ENCODE data around the gene SLC47A1. TPM values are rescaled to one million over a fixed set of nuclear protein-coding genes. Genes with fewer than 3 reads are reported as not detected.

The SLC47A1 gene
- total RNA-seq, 2 donors from 2014 or later: not detected

GRCh38 chr17:19614900-19615299, 81.2 kb downstream of the SLC47A1 start:
- H3K36me3 Mint-ChIP-seq (ENCODE audit: low read depth): no peaks in the 10 kb centered on the region
- ATAC-seq (no peak), DNase-seq (no peak)
- peaks cover 4% of the 10 kb centered on the region for H3K27me3 Mint-ChIP-seq
- no peak overlapping the region for H3K4me3 Mint-ChIP-seq
- peaks cover 7% of the 10 kb centered on the region for H3K4me1 Mint-ChIP-seq
- H3K27ac Mint-ChIP-seq: no peak overlapping the region
- peaks cover 4% of the 10 kb centered on the region for H3K9me3 ChIP-seq (ENCODE audit: control insufficient read depth, low read length, poor library complexity, severe bottlenecking)

DNA sequence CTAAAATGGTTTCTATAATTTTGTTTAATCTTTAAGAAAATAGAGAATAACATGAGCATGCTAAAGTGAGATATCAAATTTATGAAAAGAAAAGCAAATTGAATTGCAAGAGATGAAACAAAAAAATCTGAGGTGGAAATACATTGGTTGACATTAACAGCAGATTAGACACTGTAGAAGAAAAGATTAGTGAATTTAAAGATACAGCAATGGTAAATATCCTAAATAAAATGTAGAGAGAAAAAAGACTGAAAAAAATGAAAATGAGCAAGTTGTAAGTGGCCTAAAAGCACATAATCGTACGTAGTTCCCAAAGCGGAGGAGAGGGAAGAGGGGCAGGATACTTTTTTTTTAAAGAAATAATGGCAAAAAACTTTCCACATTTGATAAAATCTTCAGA, 84.4 kb downstream of the SLC47A1 start:
- H3K9me3 ChIP-seq (ENCODE audit: control insufficient read depth, low read length, poor library complexity, severe bottlenecking): peaks cover 4% of the 10 kb centered on the region
- no peak overlapping the region for H3K4me3 Mint-ChIP-seq
- H3K36me3 Mint-ChIP-seq (ENCODE audit: low read depth): no peaks in the 10 kb centered on the region
- peaks cover 5% of the 10 kb centered on the region for H3K4me1 Mint-ChIP-seq
- H3K27me3 Mint-ChIP-seq: no peaks in the 10 kb centered on the region
- DNase-seq (no peak), ATAC-seq (no peak)
- no peak overlapping the region for H3K27ac Mint-ChIP-seq

- H3K36me3 Mint-ChIP-seq (ENCODE audit: low read depth): no peaks in the 10 kb centered on the region
- H3K27me3 Mint-ChIP-seq: no peaks in the 10 kb centered on the region
- ATAC-seq (no peak), DNase-seq (no peak)
- H3K4me3 Mint-ChIP-seq: no peak overlapping the region
- H3K4me1 Mint-ChIP-seq: no peaks in the 10 kb centered on the region
- no peak overlapping the region for H3K27ac Mint-ChIP-seq
- peaks cover 4% of the 10 kb centered on the region for H3K9me3 ChIP-seq (ENCODE audit: control insufficient read depth, low read length, poor library complexity, severe bottlenecking)
These were observed 86.2 kb downstream of the SLC47A1 start for GRCh38 chr17:19619705-19620325.

DNA sequence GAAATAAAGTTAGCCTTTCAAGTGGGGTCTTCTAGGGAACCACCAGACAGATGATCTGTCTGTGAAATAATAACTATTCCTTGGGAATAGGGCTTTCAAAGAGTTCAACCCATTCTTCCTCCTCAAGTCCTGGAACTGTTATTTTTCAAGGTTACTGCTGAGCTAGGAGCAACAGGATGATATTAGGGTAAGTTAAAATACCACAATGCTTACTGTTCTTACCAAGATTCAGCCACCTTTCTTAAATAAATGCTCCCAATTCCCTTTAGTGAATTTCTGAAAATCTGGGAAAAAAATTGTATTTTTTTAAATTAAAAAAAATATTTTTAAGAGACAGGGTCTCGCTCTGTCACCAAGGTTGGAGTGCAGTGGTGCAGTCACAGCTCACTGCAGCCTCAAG, 88.0 kb downstream of the SLC47A1 start:
- Mint-ChIP-seq H3K36me3 (ENCODE audit: low read depth) (no peaks in the 10 kb centered on the region), H3K27ac (no peak overlapping the region), H3K27me3 (peaks cover 7% of the 10 kb centered on the region), H3K4me3 (no peak overlapping the region), H3K4me1 (no peaks in the 10 kb centered on the region)
- no peak for ATAC-seq
- H3K9me3 ChIP-seq (ENCODE audit: control insufficient read depth, low read length, poor library complexity, severe bottlenecking): peaks cover 4% of the 10 kb centered on the region
- no peak for DNase-seq

DNA sequence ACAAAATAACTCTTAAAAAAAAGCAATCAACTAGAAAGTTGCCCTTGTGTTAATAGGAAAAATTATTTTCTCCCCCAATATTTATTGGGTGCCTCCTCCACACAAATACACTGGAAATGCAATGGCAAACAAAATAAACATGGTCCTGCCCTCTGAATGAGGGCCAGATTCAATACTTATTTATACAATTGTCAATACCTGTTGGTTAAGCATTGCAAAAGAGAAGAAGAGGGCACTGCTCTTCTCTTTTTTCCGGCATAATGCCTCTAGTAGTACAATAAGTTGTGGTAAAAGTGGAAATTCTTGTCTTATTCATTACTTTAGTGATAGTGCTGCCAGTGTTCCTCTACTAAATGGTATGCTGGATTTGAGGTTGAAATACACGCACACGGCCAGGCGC, 92.4 kb downstream of the SLC47A1 start:
- Mint-ChIP-seq H3K27ac (no peak overlapping the region), H3K4me3 (no peak overlapping the region), H3K27me3 (peaks cover 16% of the 10 kb centered on the region), H3K4me1 (peaks cover 3% of the 10 kb centered on the region), H3K36me3 (ENCODE audit: low read depth) (no peaks in the 10 kb centered on the region)
- no peak for DNase-seq
- H3K9me3 ChIP-seq (ENCODE audit: control insufficient read depth, low read length, poor library complexity, severe bottlenecking): no peaks in the 10 kb centered on the region
- no peak for ATAC-seq

Other genes with a start within 250 kb of the SLC47A1 start
- 1 to 10 TPM in 1 of 2 donors, under 1 TPM in 1; 0.37 to 1.2 TPM for gene B9D1, start 171.1 kb upstream of the SLC47A1 start, total RNA-seq
- 10 to 100 TPM; 16.7 to 20.3 TPM for gene MAPK7, start 155.4 kb upstream of the SLC47A1 start, total RNA-seq
- not detected for gene MFAP4, start 146.7 kb upstream of the SLC47A1 start, total RNA-seq
- under 1 TPM; 0.25 to 0.57 TPM for gene RNF112, start 122.6 kb upstream of the SLC47A1 start, total RNA-seq
- 10 to 100 TPM; 16.1 to 17.1 TPM for gene ALDH3A2, start 114.9 kb downstream of the SLC47A1 start, total RNA-seq
- gene SLC47A2, start 182.7 kb downstream of the SLC47A1 start, total RNA-seq: not detected
- not detected for gene ALDH3A1, start 214.4 kb downstream of the SLC47A1 start, total RNA-seq

Data from T-helper 17 cell (primary cell).